ENCODE results near the gene SF3B1.
"Not testable (repeated sequence)": the region's sequence is repeated elsewhere in the genome, so short reads cannot be mapped to it uniquely, and the experiment has no call there.

The SF3B1 gene

DNA sequence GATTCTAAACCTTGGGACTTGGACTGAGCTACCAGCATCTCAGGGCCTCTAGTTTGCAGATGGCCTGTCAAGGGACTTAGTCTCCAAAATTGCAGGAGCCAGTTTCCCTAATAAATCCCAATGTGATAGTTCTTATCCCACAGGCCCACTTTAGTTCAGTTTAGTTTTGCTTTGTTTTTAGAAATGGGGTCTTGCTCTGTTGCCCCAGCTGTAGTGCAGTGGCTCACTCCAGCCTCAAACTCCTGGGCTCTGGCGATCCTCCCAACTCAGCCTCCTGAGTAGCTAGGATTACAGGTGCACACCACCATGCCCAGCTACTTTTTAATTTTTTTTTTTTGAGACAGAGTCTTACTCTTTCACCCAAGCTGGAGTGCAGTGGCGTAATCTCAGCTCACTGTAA, 2.6 kb upstream of the SF3B1 start:
- no peak for DNase-seq (ENCODE audit: extremely low read depth in 1 of 2, low read depth in 1 of 2)

DNA sequence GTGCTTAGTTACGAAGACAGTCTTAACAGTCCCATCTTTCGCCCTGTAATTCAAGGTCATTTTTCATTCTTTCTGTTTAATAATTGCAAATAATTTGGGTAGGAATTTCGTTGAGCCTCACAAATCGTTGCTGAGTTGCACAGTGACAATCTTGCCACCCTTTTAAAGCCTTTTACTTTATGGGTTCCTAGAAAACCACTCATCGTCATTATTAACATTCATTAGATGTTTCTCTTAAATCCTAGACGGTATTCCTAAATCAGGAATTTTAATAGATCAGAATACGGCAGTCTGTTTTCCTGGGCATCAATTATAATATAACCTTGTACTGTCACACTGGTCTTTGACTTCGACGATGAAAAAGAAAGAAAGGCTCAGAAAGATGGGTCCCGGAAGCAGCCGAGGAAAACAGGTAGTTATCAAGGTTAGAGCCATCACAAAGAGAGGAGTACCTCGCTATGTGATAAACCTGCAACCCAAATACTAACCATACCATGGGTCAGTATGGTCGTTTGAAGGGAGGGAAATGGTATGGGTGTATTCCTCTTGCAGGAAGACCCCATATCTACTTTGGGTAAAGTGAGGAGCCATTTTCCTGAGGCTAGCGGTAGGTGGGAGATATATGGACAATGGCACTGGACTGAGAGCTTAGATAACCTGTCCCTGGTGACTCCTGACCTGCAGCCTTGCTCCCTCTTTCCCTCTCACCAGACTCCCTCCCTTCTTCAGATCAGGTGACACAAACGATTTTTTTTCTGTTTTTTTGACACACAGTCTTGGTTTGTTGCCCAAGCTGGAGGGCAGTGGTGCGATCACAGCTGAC, 981 bp upstream of the SF3B1 start:
- DNase-seq (ENCODE audit: extremely low read depth in 1 of 2, low read depth in 1 of 2): no peak

DNA sequence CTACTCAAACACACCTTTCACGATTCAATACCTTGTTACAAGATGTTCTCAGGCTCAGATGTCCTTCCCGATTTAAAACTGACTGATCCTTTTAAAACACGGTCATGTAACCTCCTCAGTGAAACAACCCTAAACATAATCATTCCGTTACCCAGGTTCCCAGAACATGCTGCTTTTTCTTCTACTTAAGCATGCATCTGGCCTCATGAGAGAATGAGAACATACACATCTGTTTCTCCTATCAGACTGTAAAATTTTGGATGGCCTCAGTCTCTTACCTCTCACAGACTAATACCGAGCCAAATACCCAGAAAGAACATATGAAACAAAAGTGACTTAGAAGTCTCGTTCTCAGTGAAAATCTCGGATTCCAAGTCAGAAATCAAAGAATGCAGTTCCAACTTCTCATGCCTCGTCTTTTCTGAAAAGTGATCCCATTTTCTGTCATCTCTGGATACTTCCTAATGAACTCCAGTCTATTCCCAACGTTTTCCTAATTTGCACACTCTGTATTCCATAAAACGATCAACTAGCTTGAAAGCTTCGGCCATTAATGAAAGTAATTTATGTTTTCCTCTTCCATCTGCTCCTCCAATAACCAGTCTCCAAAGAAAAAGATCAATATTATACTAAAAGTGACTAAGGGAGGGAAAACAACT, 919 bp downstream of the SF3B1 start:
- DNase-seq (ENCODE audit: extremely low read depth in 1 of 2, low read depth in 1 of 2): no peak

DNA sequence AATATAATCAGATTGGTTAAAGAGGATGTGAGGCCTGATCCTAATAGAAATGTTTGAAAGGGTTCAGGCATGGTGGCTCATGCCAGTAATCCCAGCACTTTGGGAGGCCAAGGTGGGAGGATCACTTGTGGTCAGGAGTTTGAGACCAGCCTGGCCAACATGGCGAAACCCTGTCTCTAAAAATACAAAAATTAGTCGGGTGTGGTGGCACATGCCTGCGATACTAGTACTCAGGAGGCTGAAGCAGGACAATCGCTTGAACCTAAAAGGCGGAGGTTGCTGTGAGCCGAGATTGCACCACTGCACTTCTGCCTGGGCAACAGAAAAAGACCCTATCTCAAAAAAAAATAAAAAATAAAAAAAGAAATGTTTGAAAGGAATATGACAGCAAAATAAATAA, 2.3 kb downstream of the SF3B1 start:
- DNase-seq (ENCODE audit: extremely low read depth in 1 of 2, low read depth in 1 of 2): not testable (repeated sequence)

DNA sequence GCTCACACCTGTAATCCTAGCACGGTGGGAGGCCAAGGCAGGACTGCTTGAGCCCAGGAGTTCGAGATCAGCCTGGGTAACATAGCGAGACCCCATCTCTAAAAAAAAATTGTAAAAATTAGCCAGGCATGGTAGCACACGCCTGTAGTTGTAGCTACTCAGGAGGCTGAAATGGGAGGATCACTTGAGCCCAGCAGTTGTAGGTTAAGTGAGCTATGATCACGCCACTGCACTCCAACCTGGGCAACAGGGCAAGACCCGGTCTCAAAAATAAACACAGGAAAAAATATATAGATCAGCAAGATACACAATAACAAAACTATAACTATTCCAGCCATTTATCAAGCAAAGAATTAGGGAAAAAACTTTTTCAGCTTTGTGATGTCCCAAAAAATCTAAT, 3.0 kb downstream of the SF3B1 start:
- DNase-seq (ENCODE audit: extremely low read depth in 1 of 2, low read depth in 1 of 2): no peak

DNA sequence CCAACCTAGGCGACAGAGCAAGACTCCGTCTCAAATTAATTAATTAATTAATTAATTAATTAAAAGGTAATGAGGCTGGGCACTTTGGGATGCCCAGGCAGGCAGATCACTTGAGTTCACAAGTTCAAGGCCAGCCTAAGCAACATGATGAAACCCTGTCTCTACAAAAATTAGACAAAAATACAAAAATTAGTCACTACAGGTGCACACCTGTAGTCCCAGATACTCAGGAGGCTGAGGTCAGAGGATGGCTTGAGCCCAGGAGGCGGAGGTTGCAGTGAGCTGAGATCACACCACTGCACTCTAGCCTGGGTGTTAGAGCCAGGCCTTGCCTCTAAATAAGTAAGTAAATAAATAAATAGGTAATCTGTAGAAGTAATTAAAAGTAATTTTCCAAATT, 6.8 kb downstream of the SF3B1 start:
- no peak for DNase-seq (ENCODE audit: extremely low read depth in 1 of 2, low read depth in 1 of 2)

DNA sequence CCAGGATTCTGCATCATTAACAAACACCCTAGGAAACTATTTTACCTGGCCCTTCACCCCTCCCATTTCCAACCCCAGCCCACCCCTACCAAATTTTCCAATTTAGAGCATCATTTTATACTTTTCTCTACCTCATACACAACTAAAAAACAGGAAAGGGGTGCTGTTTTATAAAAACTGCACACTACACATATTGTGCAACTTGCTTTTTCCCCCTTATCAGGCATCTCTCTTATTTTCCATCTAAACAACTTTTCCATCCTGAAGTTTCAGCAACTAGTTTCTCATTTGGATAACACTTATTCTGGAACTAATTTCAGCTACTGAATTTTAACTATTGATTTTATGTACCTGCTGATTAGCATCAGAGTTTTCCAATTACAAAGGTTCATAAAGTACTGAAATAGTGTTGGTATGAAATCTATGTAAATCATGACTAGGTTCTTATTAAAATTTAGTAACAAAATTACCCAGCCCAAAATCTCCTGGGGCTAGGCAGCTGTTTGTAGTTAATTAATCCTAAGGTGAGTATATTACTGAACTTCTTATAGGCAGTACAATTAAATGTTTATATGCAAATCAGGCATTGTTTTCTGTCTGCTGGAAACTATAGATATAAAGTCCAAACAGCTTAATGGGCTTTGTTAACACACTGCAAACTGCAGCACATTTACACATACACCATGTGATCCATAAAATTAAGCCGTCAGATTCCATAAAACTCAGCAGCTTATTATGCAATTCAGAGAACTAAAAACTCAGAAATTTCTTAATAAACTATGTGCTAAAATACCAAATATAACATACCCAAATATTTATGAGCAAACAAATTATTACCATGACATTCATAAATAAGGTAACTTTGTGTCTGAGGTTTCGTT, 7.9 kb downstream of the SF3B1 start:
- DNase-seq (ENCODE audit: extremely low read depth in 1 of 2, low read depth in 1 of 2): no peak

GRCh38 chr2:197425550-197425949, 9.3 kb downstream of the SF3B1 start:
- no peak for DNase-seq (ENCODE audit: extremely low read depth in 1 of 2, low read depth in 1 of 2)

DNA sequence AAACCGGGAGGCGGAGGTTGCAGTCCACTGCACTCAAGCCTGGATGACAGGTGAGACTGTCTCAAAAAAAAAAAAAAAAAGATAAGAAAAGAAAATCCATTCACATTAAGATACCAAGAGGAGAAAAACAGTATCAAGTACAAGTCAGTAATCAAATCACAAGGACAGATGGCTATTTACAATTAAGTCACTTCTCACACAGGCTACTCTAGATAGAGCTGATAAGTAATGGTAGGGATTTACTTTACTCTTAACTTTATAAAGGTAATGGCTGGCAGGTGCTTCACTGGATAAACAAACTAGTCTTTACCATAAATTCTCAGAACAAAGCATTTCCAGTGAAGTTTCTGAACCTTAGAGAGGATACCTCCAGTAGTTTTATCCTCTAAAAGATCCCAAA, 11.5 kb downstream of the SF3B1 start:
- DNase-seq (ENCODE audit: extremely low read depth in 1 of 2, low read depth in 1 of 2): no peak

DNA sequence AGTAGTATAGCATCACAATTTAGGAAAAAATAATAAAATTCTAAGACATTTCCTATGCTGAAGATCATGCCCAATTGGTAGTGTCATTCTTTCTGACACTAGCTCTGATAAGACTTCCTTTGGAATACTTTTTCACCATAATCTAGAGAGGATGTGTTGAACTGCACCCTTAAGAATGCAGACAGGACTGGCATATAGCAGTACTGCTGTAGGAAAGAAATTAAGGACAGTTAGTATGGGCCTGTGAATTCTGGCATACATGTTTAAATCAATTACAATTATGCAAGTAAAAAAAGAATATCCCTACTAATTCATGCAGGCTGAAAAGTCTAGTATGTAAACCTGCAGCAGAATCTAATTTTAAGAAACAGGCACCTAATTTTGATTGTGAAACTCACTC, 15.4 kb downstream of the SF3B1 start:
- no peak for DNase-seq (ENCODE audit: extremely low read depth in 1 of 2, low read depth in 1 of 2)

- DNase-seq (ENCODE audit: extremely low read depth in 1 of 2, low read depth in 1 of 2): no peak
Measured at GRCh38 chr2:197416268-197416667, 18.6 kb downstream of the SF3B1 start.

DNA sequence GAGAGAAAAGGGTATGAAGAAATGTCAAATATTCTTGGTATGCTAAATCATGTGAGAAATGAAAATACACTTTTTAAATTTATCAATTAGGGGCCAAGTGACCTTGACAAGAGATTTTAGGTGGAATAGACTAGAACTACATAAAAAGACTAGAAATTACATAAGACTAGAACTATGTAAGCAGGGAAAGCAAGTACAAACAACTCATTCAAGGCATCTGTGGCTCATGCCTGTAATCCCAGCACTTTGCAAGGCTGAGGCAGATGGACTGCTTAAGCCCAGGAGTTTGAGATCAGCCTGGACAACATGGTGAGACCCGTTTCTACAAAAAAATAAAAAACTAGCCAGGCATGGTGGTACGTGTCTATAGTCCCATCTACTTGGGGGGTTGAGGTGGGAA, 20.3 kb downstream of the SF3B1 start:
- no peak for DNase-seq (ENCODE audit: extremely low read depth in 1 of 2, low read depth in 1 of 2)

- no peak for DNase-seq (ENCODE audit: extremely low read depth in 1 of 2, low read depth in 1 of 2)
Measured at GRCh38 chr2:197414039-197414438, 20.8 kb downstream of the SF3B1 start.

DNA sequence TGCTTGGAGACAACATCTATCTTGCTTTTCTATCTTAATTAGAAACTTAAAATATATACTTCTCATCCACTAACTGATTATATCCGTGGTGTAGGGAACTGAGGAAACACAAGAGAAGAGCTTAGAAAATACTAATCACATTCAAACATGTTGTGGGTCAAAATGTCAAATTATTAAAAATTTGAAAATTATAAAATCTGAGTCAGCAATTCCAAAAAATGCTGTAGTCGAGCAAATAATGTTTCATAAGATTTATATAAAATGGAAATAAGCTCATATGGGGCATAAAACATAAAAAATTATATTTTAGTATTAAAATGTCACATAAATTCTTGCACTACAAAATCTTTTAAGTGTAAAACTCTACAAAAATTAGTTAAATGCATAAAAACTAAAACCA, 29.2 kb downstream of the SF3B1 start:
- no peak for DNase-seq (ENCODE audit: extremely low read depth in 1 of 2, low read depth in 1 of 2)

DNA sequence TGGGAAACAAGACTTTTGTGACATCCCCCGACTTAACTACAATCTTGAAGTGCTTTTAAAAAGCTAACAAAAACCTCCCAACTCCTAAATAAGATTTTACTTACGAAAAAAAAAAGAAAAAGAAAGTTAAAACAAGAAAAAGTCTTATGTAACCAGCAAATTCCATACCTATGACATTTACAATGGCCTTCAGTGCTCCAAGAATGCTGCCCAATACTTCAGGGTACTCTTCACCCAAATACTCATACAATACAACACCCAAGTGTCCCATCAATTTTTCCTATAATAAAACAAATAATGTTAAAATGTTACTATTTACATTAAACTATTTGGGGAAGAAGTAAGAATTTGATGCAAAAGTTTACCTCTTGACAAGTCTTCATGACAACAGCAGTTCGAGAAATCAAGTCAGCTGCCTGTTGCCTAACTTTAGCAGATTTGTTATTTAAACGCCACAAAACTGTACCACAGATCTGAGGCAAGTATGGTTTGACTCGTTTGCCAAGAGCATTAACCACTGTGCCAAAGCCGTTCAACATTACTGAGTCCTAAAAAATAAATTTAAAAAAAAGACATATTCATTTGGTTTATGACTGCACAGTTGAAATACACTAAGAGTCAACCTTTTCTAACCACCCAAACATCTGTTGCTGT, 34.8 kb downstream of the SF3B1 start:
- DNase-seq (ENCODE audit: extremely low read depth in 1 of 2, low read depth in 1 of 2): no peak

- DNase-seq (ENCODE audit: extremely low read depth in 1 of 2, low read depth in 1 of 2): no peak
Measured at GRCh38 chr2:197398913-197399312, 35.9 kb downstream of the SF3B1 start.

- DNase-seq (ENCODE audit: extremely low read depth in 1 of 2, low read depth in 1 of 2): no peak
Measured at GRCh38 chr2:197391220-197391717, 43.6 kb downstream of the SF3B1 start.

- no peak for DNase-seq (ENCODE audit: extremely low read depth in 1 of 2, low read depth in 1 of 2)
Measured at GRCh38 chr2:197388866-197389587, 45.8 kb downstream of the SF3B1 start.

GRCh38 chr2:197387179-197387578, 47.6 kb downstream of the SF3B1 start:
- DNase-seq (ENCODE audit: extremely low read depth in 1 of 2, low read depth in 1 of 2): no peak

- no peak for DNase-seq (ENCODE audit: extremely low read depth in 1 of 2, low read depth in 1 of 2)
Measured at GRCh38 chr2:197386242-197386641, 48.6 kb downstream of the SF3B1 start.

Data from activated CD8-positive, alpha-beta memory T cell treated with anti-CD3 and anti-CD28 coated beads for 1 hour (primary cell).